Measurements from ENCODE around the gene GJC2. TPM values are rescaled to one million over a fixed set of nuclear protein-coding genes. Genes with fewer than 3 reads are reported as not detected.

GJC2 gene
- total RNA-seq, 5 donors from 2014 or later (not counting 1 experiment from before 2014, with no cell fraction given), result 1.1 to 3.1 (median 1.6) TPM

DNA sequence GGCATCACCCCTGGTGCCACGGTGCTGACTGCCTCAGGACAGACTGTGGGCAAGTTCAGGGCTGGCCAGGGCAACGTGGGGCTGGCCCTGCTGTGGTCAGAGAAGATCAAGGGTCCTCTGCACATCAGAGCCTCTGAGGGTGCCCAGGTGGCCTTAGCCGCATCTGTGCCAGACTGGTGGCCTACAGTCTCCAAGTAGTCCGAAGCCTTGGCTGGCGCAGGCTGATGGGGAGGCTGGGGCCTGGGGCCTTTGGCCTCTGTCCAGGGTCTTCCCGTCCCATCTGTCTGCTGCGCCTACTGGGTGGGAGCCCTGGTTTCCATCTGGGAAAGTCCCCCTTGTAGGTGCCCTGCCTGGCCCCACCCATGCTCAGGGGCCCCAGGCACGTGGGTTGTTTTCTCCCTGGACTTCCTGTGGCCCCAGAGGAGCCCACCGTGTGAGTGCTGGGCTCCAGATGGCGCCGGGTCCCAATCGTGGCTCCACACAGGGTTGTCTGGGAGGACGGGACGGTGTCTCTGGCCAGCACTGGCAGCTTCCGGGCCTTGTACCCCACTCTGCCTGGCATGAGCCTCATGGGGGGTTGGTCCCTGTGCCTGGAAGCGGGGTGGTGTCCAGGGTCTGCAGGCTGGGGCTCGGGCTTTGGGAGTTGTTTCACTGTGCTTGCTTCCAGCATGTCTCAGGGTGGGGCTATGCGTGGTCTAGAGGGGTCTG is 25.7 kb downstream of the GJC2 start:
- Mint-ChIP-seq H3K36me3 (no peaks in the 10 kb centered on the region), H3K4me1 (peaks cover 9 to 14% (median 12%) of the 10 kb centered on the region in 3 donors), H3K4me3 (no peak overlapping the region), H3K27me3 (no peaks in the 10 kb centered on the region), H3K27ac (no peak overlapping the region), H3K9me3 (no peaks in the 10 kb centered on the region)
- peaks cover 4 to 26% of the 10 kb centered on the region in 2 donors for H3K36me3 ChIP-seq (ENCODE audit: control insufficient read depth in 2 of 2, extremely low read depth in 1 of 2, insufficient read depth in 1 of 2, low read length in 1 of 2)
- H3K27me3 ChIP-seq (replicated peaks in 1 of 2; ENCODE audit: control insufficient read depth in 2 of 2, extremely low read depth in 1 of 2, insufficient read depth in 2 of 2, low read length in 1 of 2), result no peaks in the 10 kb centered on the region
- no peaks in the 10 kb centered on the region for H3K9me3 ChIP-seq
- no peak for ATAC-seq (replicated peaks in 1 of 4)
- H3K4me1 ChIP-seq (ENCODE audit: control insufficient read depth in 1 of 2, extremely low read depth in 1 of 2, insufficient read depth in 2 of 2, low read length in 2 of 2), result peaks cover 0 to 15% of the 10 kb centered on the region in 2 experiments
- H3K27ac ChIP-seq (ENCODE audit: low read length), result no peak overlapping the region
- DNase-seq, result peak in 1 of 35 experiments; percentile 24
- no peak overlapping the region for H3K4me3 ChIP-seq (ENCODE audit: control insufficient read depth in 1 of 2, extremely low read depth in 1 of 2, low read length in 1 of 2)
- POLR2A ChIA-PET, result no interaction called here
- CTCF ChIA-PET, result interaction anchor here in 1 of 2 donors (0.9 kb wide), 1 partner anchor 45 kb away, joined by 3 read pairs; no protein-coding TSS in a partner anchor
- 90% methylated on average over 12 of the region's 18 CpGs for WGBS (ENCODE audit: insufficient coverage)

DNA sequence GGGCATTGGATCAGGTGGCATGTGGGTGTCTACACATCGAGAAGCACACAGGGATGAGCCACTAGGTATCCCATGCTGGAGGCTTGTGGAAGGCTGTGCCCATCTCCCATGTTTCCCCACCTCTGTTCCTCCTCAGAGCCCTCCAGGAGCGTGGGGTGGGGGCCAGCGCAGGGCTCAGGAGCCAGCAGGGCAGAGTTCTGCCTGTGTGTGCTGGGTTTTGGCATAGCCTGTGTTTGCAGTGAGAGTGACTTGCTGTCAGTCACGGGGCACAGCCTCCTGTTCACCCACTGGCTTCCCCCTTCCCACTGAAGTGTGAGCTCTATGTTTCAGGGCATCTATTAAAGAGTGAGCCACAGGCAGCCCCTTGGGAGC is 26.3 kb downstream of the GJC2 start:
- ATAC-seq (replicated peaks in 1 of 4) (no peak), DNase-seq (peak in 1 of 35 experiments; percentile 22)
- H3K27ac ChIP-seq (ENCODE audit: low read length), result no peak overlapping the region
- Mint-ChIP-seq H3K27ac (no peak overlapping the region), H3K9me3 (no peaks in the 10 kb centered on the region), H3K4me1 (peaks cover 7 to 14% (median 11%) of the 10 kb centered on the region in 3 donors), H3K27me3 (no peaks in the 10 kb centered on the region), H3K36me3 (no peaks in the 10 kb centered on the region), H3K4me3 (no peak overlapping the region)
- H3K4me3 ChIP-seq (ENCODE audit: control insufficient read depth in 1 of 2, extremely low read depth in 1 of 2, low read length in 1 of 2), result no peak overlapping the region
- H3K4me1 ChIP-seq (ENCODE audit: control insufficient read depth in 1 of 2, extremely low read depth in 1 of 2, insufficient read depth in 2 of 2, low read length in 2 of 2), result peaks cover 0 to 15% of the 10 kb centered on the region in 2 experiments
- H3K36me3 ChIP-seq (ENCODE audit: control insufficient read depth in 2 of 2, extremely low read depth in 1 of 2, insufficient read depth in 1 of 2, low read length in 1 of 2), result peaks cover 4 to 24% of the 10 kb centered on the region in 2 donors
- ChIA-PET POLR2A (no interaction called here), CTCF (interaction anchor here in 1 of 2 donors (0.9 kb wide), 1 partner anchor 45 kb away, joined by 3 read pairs; no protein-coding TSS in a partner anchor)
- 80% methylated on average over 2 of the region's 4 CpGs for WGBS (ENCODE audit: insufficient coverage)
- H3K27me3 ChIP-seq (replicated peaks in 1 of 2; ENCODE audit: control insufficient read depth in 2 of 2, extremely low read depth in 1 of 2, insufficient read depth in 2 of 2, low read length in 1 of 2), result no peaks in the 10 kb centered on the region
- no peaks in the 10 kb centered on the region for H3K9me3 ChIP-seq

DNA sequence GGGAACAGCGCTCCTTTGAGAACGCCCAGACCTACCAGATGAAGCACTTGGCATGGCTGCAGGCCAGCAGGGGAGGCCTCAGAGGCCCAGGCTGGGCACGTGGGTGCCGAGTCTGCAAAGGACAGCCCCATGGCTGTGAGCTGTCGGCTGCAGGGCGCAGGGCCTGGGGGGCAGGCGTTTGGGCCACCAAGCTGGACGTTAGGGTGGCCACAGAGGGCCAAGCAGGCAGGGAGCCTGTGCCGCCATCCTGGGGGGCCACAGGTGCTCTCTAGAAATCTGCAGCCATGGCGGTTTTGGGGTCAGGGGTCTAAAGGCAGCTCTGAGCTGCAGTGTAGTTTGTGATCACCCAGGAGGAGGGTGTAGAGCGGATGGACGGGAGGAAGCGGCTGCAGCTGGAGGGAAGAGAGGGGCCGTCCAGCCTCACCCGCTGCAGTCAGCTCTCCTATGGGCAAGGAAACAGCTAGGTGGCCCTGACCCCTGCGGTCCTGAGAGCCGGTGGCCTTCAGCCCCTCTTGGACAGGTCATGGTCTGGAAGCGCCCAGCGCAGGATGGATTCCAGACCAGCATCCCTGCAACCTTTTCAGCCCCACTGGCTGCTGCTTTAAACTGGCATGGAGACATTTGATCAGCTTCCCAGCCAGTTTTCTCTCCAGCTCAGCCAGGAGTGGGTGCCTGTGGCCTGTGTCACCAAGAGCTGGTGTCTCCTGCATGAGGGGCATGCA is 26.9 kb downstream of the GJC2 start:
- H3K27me3 Mint-ChIP-seq, result no peaks in the 10 kb centered on the region
- no peaks in the 10 kb centered on the region for H3K36me3 Mint-ChIP-seq
- ChIA-PET CTCF (interaction anchor here in 1 of 2 donors (0.9 kb wide), 1 partner anchor 46 kb away, joined by 3 read pairs; no protein-coding TSS in a partner anchor), POLR2A (no interaction called here)
- no peak overlapping the region for H3K4me3 Mint-ChIP-seq
- peaks cover 6 to 14% (median 10%) of the 10 kb centered on the region in 3 donors for H3K4me1 Mint-ChIP-seq
- Histone ChIP-seq H3K9me3 (no peaks in the 10 kb centered on the region), H3K36me3 (ENCODE audit: control insufficient read depth in 2 of 2, extremely low read depth in 1 of 2, insufficient read depth in 1 of 2, low read length in 1 of 2) (peaks cover 4 to 24% of the 10 kb centered on the region in 2 donors), H3K4me3 (ENCODE audit: control insufficient read depth in 1 of 2, extremely low read depth in 1 of 2, low read length in 1 of 2) (no peak overlapping the region), H3K4me1 (ENCODE audit: control insufficient read depth in 1 of 2, extremely low read depth in 1 of 2, insufficient read depth in 2 of 2, low read length in 2 of 2) (peaks cover 0 to 15% of the 10 kb centered on the region in 2 experiments), H3K27ac (ENCODE audit: low read length) (no peak overlapping the region), H3K27me3 (replicated peaks in 1 of 2; ENCODE audit: control insufficient read depth in 2 of 2, extremely low read depth in 1 of 2, insufficient read depth in 2 of 2, low read length in 1 of 2) (no peaks in the 10 kb centered on the region)
- no peak overlapping the region for H3K27ac Mint-ChIP-seq
- no peaks in the 10 kb centered on the region for H3K9me3 Mint-ChIP-seq
- WGBS (ENCODE audit: insufficient coverage), result 93% methylated on average over 19 of the region's 19 CpGs
- DNase-seq, result peak in 1 of 35 experiments; percentile 15
- ATAC-seq (replicated peaks in 1 of 4), result no peak

DNA sequence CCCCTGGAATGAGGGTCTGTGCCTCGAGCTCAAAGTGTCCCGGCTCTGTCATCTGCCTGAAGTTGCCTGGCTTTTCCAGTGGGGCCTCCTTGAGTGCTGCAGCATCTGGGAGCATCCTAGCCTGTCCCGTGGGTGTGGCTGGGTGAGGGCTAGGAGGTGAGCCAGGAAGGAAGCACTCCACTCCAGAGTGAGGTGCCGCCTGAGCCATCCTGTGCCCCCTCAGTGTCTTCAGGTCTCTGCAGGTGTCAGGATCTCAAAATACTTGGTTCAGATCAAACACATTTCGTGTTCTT is 27.4 kb downstream of the GJC2 start:
- no peak overlapping the region for H3K27ac ChIP-seq (ENCODE audit: low read length)
- DNase-seq (peak in 1 of 35 experiments; percentile 20), ATAC-seq (replicated peaks in 1 of 4) (no peak)
- ChIA-PET CTCF (interaction anchor here in 1 of 2 donors (0.6 kb wide), 1 partner anchor 411 kb away, joined by 3 read pairs; no protein-coding TSS in a partner anchor), POLR2A (no interaction called here)
- H3K9me3 ChIP-seq, result no peaks in the 10 kb centered on the region
- H3K36me3 Mint-ChIP-seq, result no peaks in the 10 kb centered on the region
- H3K27ac Mint-ChIP-seq, result no peak overlapping the region
- peaks cover 4 to 24% of the 10 kb centered on the region in 2 donors for H3K36me3 ChIP-seq (ENCODE audit: control insufficient read depth in 2 of 2, extremely low read depth in 1 of 2, insufficient read depth in 1 of 2, low read length in 1 of 2)
- 93% methylated on average over 2 of the region's 5 CpGs for WGBS (ENCODE audit: insufficient coverage)
- no peak overlapping the region for H3K4me3 ChIP-seq (ENCODE audit: control insufficient read depth in 1 of 2, extremely low read depth in 1 of 2, low read length in 1 of 2)
- no peak overlapping the region for H3K4me3 Mint-ChIP-seq
- peaks cover 4 to 10% (median 9%) of the 10 kb centered on the region in 3 donors for H3K4me1 Mint-ChIP-seq
- H3K27me3 ChIP-seq (replicated peaks in 1 of 2; ENCODE audit: control insufficient read depth in 2 of 2, extremely low read depth in 1 of 2, insufficient read depth in 2 of 2, low read length in 1 of 2), result no peaks in the 10 kb centered on the region
- no peaks in the 10 kb centered on the region for H3K9me3 Mint-ChIP-seq
- H3K27me3 Mint-ChIP-seq, result no peaks in the 10 kb centered on the region
- H3K4me1 ChIP-seq (ENCODE audit: control insufficient read depth in 1 of 2, extremely low read depth in 1 of 2, insufficient read depth in 2 of 2, low read length in 2 of 2), result peaks cover 0 to 15% of the 10 kb centered on the region in 2 experiments

DNA sequence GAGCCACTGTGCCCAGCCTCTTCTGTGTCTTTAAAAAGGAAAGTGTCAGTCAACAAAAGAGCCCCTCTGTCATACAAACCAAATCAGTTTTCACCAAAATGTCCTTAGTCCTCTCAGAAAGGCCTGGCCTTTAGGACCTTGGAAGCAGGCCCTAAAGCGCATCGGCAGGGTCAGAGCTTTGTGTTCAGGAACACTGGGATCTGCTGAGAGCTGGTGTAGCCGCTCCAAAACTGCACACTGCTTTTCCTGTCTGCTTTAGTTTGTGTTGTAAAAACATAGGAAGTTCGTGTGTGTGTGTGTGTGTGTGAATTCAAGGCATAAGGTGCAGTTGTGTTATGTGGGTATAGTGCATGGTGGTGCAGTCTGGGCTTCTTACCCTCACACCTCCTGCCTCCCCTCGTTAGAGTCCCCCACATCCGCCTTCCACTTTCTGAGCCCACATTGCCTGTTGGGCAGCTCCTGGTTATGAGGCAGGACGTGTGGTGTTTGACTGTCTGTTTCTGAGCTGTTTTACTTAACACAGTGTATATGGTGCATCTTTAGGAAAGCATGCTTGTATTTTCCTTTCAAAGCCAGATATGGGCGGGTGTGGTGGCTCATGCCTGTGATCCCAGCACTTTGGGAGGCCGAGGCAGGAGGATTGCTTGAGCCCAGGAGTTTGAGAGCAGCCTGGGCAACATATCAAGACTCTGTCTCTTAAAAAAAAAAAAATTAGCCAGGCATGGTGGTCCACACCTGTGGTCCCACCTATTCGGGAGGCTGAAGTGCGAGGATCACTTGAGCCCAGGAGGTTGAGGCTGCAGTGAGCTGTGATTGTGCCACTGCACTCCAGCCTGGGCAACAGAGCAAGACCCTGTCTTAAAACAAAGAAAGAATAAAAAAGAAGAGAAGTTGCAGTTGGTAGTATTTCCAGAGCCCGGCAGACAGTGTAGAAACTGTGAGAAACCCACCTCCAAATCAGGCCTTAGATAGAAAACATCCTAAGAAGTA is 28.3 kb downstream of the GJC2 start:
- Mint-ChIP-seq H3K27ac (no peak overlapping the region), H3K4me1 (peaks cover 0 to 7% (median under 1%) of the 10 kb centered on the region in 3 donors), H3K4me3 (no peak overlapping the region), H3K27me3 (no peaks in the 10 kb centered on the region), H3K9me3 (no peaks in the 10 kb centered on the region), H3K36me3 (no peaks in the 10 kb centered on the region)
- H3K36me3 ChIP-seq (ENCODE audit: control insufficient read depth in 2 of 2, extremely low read depth in 1 of 2, insufficient read depth in 1 of 2, low read length in 1 of 2), result peaks cover 4 to 24% of the 10 kb centered on the region in 2 donors
- H3K9me3 ChIP-seq, result no peaks in the 10 kb centered on the region
- 94% methylated on average over 7 of the region's 12 CpGs for WGBS (ENCODE audit: insufficient coverage)
- DNase-seq, result peak in 1 of 35 experiments; percentile 2
- ChIA-PET POLR2A (no interaction called here), CTCF (interaction anchor here in 1 of 2 donors (0.6 kb wide), 1 partner anchor 412 kb away, joined by 3 read pairs; no protein-coding TSS in a partner anchor)
- H3K4me1 ChIP-seq (ENCODE audit: control insufficient read depth in 1 of 2, extremely low read depth in 1 of 2, insufficient read depth in 2 of 2, low read length in 2 of 2), result peaks cover 0 to 8% of the 10 kb centered on the region in 2 experiments
- no peak overlapping the region for H3K4me3 ChIP-seq (ENCODE audit: control insufficient read depth in 1 of 2, extremely low read depth in 1 of 2, low read length in 1 of 2)
- H3K27ac ChIP-seq (ENCODE audit: low read length), result no peak overlapping the region
- H3K27me3 ChIP-seq (replicated peaks in 1 of 2; ENCODE audit: control insufficient read depth in 2 of 2, extremely low read depth in 1 of 2, insufficient read depth in 2 of 2, low read length in 1 of 2), result no peaks in the 10 kb centered on the region
- no peak for ATAC-seq (replicated peaks in 1 of 4)

Data from T-cell (primary cell).